NCI-H2227 (cell line): Measurements from ENCODE around the gene DAB2IP.

ENCODE experiments used
- DNase-seq: peaks from one replicate; lab custom pipeline; 2025; ENCODE audit not compliant: unreplicated experiment; lab: John Stamatoyannopoulos, UW

DAB2IP gene

GRCh38 chr9:121827251-121827967, 176.0 kb downstream of the DAB2IP start:
- no peak for DNase-seq

DNA sequence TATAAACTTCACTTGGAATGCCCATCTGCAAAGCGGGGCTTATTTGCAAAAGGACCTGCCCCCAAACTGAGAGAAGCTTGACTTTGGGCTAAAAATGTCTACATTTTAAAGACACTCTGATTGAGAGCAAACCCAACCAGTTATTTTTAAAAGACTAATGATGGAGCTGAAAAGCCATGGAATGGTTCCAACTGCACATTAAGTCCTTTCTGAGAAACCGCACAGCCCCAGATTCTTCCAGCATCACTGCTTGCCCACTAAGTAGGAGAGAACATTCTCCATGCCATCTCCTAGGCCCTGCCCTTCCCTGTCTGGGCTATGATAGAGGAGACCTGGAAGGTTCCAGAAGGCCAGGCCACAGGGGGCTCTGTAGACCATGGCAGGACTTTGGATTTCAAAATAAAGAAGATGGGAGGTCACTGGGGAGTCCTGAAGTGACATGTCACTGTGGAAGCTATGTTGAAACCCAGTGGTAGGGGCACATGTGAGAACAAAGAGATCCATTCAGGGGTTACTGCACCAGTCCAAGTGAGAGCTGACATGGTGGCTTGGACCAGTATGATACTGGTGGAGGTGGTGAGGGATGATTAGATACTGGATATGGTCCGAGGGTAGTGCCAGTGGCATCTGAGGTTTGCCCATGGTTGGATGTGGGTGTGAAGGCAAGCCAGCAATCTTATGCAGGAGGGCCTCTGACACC, 179.2 kb downstream of the DAB2IP start:
- no peak for DNase-seq

- no peak for DNase-seq
Observed at GRCh38 chr9:121831869-121832268, 180.4 kb downstream of the DAB2IP start.

GRCh38 chr9:121833061-121833460, 181.6 kb downstream of the DAB2IP start:
- DNase-seq, result no peak
